Brain microvascular endothelial cell (primary cell): Measurements from ENCODE around the gene NHSL2.
"Not testable (repeated sequence)": the region's sequence is repeated elsewhere in the genome, so short reads cannot be mapped to it uniquely, and the experiment has no call there.

ENCODE experiments used
- DNase-seq: peaks from one replicate; pipeline ENCODE4 v3.0.0-alpha.2; 2020
- H3K27ac ChIP-seq: fragments of 250-450 bp; sonication (Bioruptor Pico); 2 replicates; pipeline ENCODE4 v1.5.1; 2020; ENCODE audit warnings: mild to moderate bottlenecking, moderate library complexity
- H3K27me3 ChIP-seq: fragments of 250-450 bp; sonication (Bioruptor Pico); replicated peaks from 2 replicates; pipeline ENCODE4 v1.5.1; 2020; ENCODE audit warnings: mild to moderate bottlenecking
- H3K36me3 ChIP-seq: fragments of 250-450 bp; sonication (Bioruptor Pico); replicated peaks from 2 replicates; pipeline ENCODE4 v1.5.1; 2020; ENCODE audit warnings: mild to moderate bottlenecking
- H3K4me3 ChIP-seq: 2 replicates; pipeline ENCODE4 v1.5.1; 2011; ENCODE audit warnings: low read depth, mild to moderate bottlenecking, control low read depth, low read length, moderate library complexity
- in situ Hi-C: cut with HindIII; loops from 2 replicates; pipeline ENCODE4 v1.10.0; 2017; ENCODE audit warnings: low sequenced_read_pairs, low pct_ligation_motif_present
- TF ChIP-seq, protein P1 (sequence below): IDR thresholded peaks from 2 replicates; pipeline ENCODE4 v1.5.1; 2011; ENCODE audit warnings: low read depth, mild to moderate bottlenecking, moderate library complexity, low read length, control low read depth, inconsistent platforms; ENCODE audit errors: missing control alignments

NHSL2 gene

GRCh38 chrX:71873459-71873833 lies 37.2 kb upstream of the NHSL2 start:
- Histone ChIP-seq H3K4me3 (no peak overlapping the region), H3K27me3 (no peaks in the 10 kb centered on the region), H3K27ac (no peak overlapping the region), H3K36me3 (no peaks in the 10 kb centered on the region)
- DNase-seq, result no peak
- in situ Hi-C loops, result no loop called here
- TF ChIP-seq, protein P1, sequence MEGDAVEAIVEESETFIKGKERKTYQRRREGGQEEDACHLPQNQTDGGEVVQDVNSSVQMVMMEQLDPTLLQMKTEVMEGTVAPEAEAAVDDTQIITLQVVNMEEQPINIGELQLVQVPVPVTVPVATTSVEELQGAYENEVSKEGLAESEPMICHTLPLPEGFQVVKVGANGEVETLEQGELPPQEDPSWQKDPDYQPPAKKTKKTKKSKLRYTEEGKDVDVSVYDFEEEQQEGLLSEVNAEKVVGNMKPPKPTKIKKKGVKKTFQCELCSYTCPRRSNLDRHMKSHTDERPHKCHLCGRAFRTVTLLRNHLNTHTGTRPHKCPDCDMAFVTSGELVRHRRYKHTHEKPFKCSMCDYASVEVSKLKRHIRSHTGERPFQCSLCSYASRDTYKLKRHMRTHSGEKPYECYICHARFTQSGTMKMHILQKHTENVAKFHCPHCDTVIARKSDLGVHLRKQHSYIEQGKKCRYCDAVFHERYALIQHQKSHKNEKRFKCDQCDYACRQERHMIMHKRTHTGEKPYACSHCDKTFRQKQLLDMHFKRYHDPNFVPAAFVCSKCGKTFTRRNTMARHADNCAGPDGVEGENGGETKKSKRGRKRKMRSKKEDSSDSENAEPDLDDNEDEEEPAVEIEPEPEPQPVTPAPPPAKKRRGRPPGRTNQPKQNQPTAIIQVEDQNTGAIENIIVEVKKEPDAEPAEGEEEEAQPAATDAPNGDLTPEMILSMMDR, result no peak

- H3K27ac ChIP-seq, in situ Hi-C loops, H3K27me3 ChIP-seq, H3K36me3 ChIP-seq, H3K4me3 ChIP-seq, DNase-seq: not testable (repeated sequence)
Observed at GRCh38 chrX:71876841-71877240, 33.8 kb upstream of the NHSL2 start.

DNA sequence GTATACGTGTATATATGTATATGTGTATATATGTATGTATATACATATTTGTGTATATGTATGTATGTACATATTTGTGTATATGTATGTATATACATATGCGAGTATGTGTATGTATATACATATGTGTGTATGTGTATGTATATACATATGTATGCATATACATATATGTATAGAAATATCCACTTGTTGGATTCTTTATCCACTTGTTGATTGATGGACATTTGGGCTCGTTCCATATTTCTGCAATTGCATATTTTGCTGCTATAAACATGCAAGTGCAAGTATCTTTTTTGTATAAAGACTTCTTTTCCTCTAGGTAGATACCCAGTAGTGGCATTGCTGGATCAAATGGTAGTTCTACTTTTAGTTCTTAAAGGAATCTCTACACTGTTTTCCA lies 25.5 kb upstream of the NHSL2 start:
- Histone ChIP-seq H3K27ac (no peak overlapping the region), H3K36me3 (no peaks in the 10 kb centered on the region), H3K27me3 (no peaks in the 10 kb centered on the region), H3K4me3 (no peak overlapping the region)
- no peak for DNase-seq
- in situ Hi-C loops, result no loop called here
- TF ChIP-seq, protein P1, result no peak

- in situ Hi-C loops, result no loop called here
- H3K36me3 ChIP-seq, result no peaks in the 10 kb centered on the region
- H3K27me3 ChIP-seq, result no peaks in the 10 kb centered on the region
- H3K27ac ChIP-seq, result no peak overlapping the region
- no peak overlapping the region for H3K4me3 ChIP-seq
- TF ChIP-seq, protein P1, result no peak
- DNase-seq, result no peak
Observed at GRCh38 chrX:71895607-71896006, 15.0 kb upstream of the NHSL2 start.

GRCh38 chrX:71906144-71906543 lies 4.5 kb upstream of the NHSL2 start:
- Histone ChIP-seq H3K36me3 (no peaks in the 10 kb centered on the region), H3K4me3 (no peak overlapping the region), H3K27me3 (no peaks in the 10 kb centered on the region), H3K27ac (no peak overlapping the region)
- in situ Hi-C loops, result no loop called here
- no peak for DNase-seq
- TF ChIP-seq, protein P1, result no peak

- in situ Hi-C loops, result no loop called here
- Histone ChIP-seq H3K36me3 (no peaks in the 10 kb centered on the region), H3K4me3 (no peak overlapping the region), H3K27me3 (no peaks in the 10 kb centered on the region), H3K27ac (no peak overlapping the region)
- DNase-seq, result no peak
- TF ChIP-seq, protein P1, result no peak
Observed at GRCh38 chrX:71908387-71908786, 2.3 kb upstream of the NHSL2 start.
